Neural progenitor cell (in vitro differentiated cells): ENCODE results near the gene EHD4.

Experiments used
- EZH2 ChIP-seq: fragments of 200-600 bp; sonication (generic); IDR thresholded peaks from 2 replicates; pipeline ENCODE4 v1.6.1; 2017; ENCODE audit warnings: antibody characterized with exemption, mild to moderate bottlenecking, moderate library complexity
- EZH2phosphoT487 ChIP-seq: fragments of 200-600 bp; sonication (generic); IDR thresholded peaks from 2 replicates; pipeline ENCODE4 v1.6.1; 2017; ENCODE audit warnings: antibody characterized with exemption
- TF ChIP-seq, protein P1 (sequence below): fragments of 200-600 bp; sonication (generic); IDR thresholded peaks from 2 replicates; pipeline ENCODE4 v1.5.1; 2017; ENCODE audit warnings: antibody characterized with exemption, mild to moderate bottlenecking

- TF ChIP-seq, protein P1, sequence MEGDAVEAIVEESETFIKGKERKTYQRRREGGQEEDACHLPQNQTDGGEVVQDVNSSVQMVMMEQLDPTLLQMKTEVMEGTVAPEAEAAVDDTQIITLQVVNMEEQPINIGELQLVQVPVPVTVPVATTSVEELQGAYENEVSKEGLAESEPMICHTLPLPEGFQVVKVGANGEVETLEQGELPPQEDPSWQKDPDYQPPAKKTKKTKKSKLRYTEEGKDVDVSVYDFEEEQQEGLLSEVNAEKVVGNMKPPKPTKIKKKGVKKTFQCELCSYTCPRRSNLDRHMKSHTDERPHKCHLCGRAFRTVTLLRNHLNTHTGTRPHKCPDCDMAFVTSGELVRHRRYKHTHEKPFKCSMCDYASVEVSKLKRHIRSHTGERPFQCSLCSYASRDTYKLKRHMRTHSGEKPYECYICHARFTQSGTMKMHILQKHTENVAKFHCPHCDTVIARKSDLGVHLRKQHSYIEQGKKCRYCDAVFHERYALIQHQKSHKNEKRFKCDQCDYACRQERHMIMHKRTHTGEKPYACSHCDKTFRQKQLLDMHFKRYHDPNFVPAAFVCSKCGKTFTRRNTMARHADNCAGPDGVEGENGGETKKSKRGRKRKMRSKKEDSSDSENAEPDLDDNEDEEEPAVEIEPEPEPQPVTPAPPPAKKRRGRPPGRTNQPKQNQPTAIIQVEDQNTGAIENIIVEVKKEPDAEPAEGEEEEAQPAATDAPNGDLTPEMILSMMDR: no peak
- TF ChIP-seq EZH2: no peak
- TF ChIP-seq EZH2phosphoT487: no peak
Measured at GRCh38 chr15:41872166-41872747, 100.1 kb downstream of the EHD4 start.
